HFFc6 (cell line): ENCODE data around the gene WDR20. TPM values are rescaled to one million over a fixed set of nuclear protein-coding genes. Genes with fewer than 3 reads are reported as not detected.
"Not testable (repeated sequence)": the region's sequence is repeated elsewhere in the genome, so short reads cannot be mapped to it uniquely, and the experiment has no call there.

Source experiments
- DNase-seq: peaks from one replicate; pipeline ENCODE4 v3.0.0-alpha.2; 2018
- H3K27ac Mint-ChIP-seq: 2 replicates; pipeline ENCODE4 v1.8.0; 2020; ENCODE audit warnings: mild to moderate bottlenecking, mixed read lengths
- H3K27me3 Mint-ChIP-seq: 2 replicates; pipeline ENCODE4 v1.8.0; 2021; ENCODE audit warnings: mild to moderate bottlenecking, moderate library complexity, mixed read lengths; ENCODE audit not compliant: insufficient read depth
- H3K36me3 Mint-ChIP-seq: 2 replicates; pipeline ENCODE4 v1.8.0; 2021; ENCODE audit warnings: low read depth, mixed read lengths
- H3K4me1 Mint-ChIP-seq: 2 replicates; pipeline ENCODE4 v1.8.0; 2020; ENCODE audit warnings: low read depth, mixed read lengths
- H3K4me3 Mint-ChIP-seq: 2 replicates; pipeline ENCODE4 v1.8.0; 2020; ENCODE audit warnings: mild to moderate bottlenecking, moderate library complexity, mixed read lengths
- H3K9me3 Mint-ChIP-seq: 2 replicates; pipeline ENCODE4 v1.8.0; 2020; ENCODE audit warnings: mild to moderate bottlenecking, mixed read lengths
- total RNA-seq, 6 experiments: library from RNA; stranded (reverse); fragmentation: NEBNext Ultra II Directional; extraction: Animal tissue kit (Norgen Biotek cat#: 25700); gene quantifications; 2 replicates in 1 of 6; 3 replicates in 5 of 6; pipeline ENCODE4 v1.2.3, GENCODE V29; 2021
- TF ChIP-seq, protein P1 (sequence below): fragments of 200-600 bp; sonication (generic); IDR thresholded peaks from 2 replicates; pipeline ENCODE4 v1.5.0; 2021; ENCODE audit warnings: antibody characterized with exemption, mild to moderate bottlenecking

The WDR20 gene
- total RNA-seq, 6 experiments from 2014 or later: 24.4 to 28.7 (median 27.7) TPM

DNA sequence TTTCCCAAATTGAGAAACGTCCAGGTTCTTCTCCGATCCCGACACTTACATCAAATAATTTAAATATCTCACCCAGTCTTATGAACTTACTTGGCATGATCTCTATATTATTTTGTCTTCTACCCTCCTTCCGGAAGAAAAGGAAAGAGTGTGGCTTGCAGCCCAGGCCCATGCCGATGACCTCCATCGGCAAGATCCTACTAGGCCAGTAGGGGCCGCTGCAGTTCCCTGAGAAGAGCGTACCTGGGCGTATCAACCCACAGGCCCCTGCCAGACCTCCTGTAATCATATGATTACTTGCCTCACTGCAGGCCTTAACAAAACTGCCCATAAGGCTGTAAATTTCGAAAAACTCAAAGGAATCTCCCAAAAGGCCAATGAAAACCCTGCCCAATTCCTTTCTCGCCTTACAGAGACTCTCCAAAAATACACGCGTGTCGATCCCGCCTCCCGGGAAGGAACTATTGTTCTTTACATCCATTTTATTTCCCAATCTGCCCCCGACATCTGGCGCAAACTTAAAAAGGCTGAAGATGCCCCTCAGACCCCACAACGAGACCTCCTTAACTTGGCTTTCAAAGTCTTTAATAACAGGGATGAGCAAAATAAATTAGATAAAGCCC, 95.7 kb downstream of the WDR20 start:
- DNase-seq: peak; percentile 39
- Mint-ChIP-seq H3K27ac (no peak overlapping the region), H3K4me1 (peaks cover under 1% of the 10 kb centered on the region; the same call in 1 of the 2 replicates), H3K4me3 (no peak overlapping the region), H3K36me3 (peaks cover 6% of the 10 kb centered on the region; the same call in 1 of the 2 replicates), H3K27me3 (no peaks in the 10 kb centered on the region; the same call in 1 of the 2 replicates), H3K9me3 (no peaks in the 10 kb centered on the region)
- TF ChIP-seq, protein P1, sequence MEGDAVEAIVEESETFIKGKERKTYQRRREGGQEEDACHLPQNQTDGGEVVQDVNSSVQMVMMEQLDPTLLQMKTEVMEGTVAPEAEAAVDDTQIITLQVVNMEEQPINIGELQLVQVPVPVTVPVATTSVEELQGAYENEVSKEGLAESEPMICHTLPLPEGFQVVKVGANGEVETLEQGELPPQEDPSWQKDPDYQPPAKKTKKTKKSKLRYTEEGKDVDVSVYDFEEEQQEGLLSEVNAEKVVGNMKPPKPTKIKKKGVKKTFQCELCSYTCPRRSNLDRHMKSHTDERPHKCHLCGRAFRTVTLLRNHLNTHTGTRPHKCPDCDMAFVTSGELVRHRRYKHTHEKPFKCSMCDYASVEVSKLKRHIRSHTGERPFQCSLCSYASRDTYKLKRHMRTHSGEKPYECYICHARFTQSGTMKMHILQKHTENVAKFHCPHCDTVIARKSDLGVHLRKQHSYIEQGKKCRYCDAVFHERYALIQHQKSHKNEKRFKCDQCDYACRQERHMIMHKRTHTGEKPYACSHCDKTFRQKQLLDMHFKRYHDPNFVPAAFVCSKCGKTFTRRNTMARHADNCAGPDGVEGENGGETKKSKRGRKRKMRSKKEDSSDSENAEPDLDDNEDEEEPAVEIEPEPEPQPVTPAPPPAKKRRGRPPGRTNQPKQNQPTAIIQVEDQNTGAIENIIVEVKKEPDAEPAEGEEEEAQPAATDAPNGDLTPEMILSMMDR: peak; percentile 89

DNA sequence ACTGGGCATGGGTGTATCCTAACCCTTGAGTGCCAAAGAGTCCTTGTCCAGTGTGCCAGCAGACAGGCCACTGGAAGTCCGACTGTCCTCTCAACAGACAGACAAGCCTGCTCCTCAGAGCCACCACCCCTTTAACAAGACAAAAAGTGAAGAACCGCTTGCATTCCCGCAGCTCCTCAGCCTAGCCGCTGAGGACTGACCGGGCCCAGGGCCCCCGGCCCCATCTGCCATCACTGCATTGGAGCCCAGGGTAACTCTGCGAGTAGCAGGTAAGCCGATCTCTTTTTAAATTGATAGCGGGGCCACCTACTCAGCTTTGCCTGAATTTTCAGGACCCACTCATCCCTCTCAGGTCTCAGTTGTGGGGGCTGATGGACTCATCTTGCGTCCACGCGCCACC, 96.3 kb downstream of the WDR20 start:
- no peaks in the 10 kb centered on the region; the same call in 1 of the 2 replicates for H3K36me3 Mint-ChIP-seq
- DNase-seq: no peak
- no peak overlapping the region for H3K27ac Mint-ChIP-seq
- no peaks in the 10 kb centered on the region; the same call in 1 of the 2 replicates for H3K27me3 Mint-ChIP-seq
- H3K9me3 Mint-ChIP-seq: no peaks in the 10 kb centered on the region
- TF ChIP-seq, protein P1: no peak
- H3K4me3 Mint-ChIP-seq: no peak overlapping the region
- H3K4me1 Mint-ChIP-seq: peaks cover 7% of the 10 kb centered on the region; the same call in 1 of the 2 replicates

DNA sequence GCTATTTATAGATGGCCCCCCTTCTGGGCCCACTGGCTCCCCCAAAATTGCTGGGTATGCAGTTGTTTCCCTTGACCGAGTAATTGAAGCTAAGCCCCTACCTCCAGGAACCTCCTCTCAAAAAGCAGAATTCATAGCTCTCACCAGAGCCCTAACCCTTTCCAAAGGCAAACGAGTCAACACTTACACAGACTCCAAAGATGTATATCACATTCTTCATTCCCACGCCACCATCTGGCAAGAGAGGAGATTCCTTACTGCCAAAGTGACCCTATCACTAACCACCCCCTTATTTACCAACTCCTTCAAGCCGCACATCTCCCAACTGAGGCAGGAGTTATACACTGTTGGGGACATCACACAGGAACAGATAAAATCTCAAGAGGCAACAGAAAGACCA, 98.4 kb downstream of the WDR20 start:
- DNase-seq: no peak
- no peaks in the 10 kb centered on the region; the same call in 1 of the 2 replicates for H3K36me3 Mint-ChIP-seq
- peaks cover 7% of the 10 kb centered on the region; the same call in 1 of the 2 replicates for H3K4me1 Mint-ChIP-seq
- no peak overlapping the region for H3K4me3 Mint-ChIP-seq
- no peaks in the 10 kb centered on the region for H3K9me3 Mint-ChIP-seq
- TF ChIP-seq, protein P1: no peak
- no peaks in the 10 kb centered on the region; the same call in 1 of the 2 replicates for H3K27me3 Mint-ChIP-seq
- H3K27ac Mint-ChIP-seq: no peak overlapping the region

DNA sequence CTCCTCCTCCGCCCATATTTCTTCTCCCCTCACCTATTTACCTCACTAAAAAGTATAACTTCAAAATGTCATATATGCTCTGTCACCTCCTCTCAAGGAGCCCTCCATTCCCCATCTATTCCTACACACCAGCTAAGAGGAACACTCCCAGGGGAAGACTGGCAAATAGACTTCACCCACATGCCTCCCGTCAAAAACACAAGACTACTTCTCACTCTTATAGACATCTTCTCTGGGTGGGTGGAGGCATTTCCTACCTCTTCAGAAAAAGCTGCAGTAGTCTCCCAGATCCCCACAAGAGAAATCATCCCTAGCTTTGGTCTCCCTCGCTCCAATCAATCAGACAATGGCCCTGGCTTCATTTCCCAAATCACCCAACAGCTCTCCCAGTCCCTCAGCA, 99.1 kb downstream of the WDR20 start:
- Mint-ChIP-seq H3K4me1 (peaks cover 7% of the 10 kb centered on the region; the same call in 1 of the 2 replicates), H3K27me3 (no peaks in the 10 kb centered on the region; the same call in 1 of the 2 replicates), H3K27ac (no peak overlapping the region), H3K36me3 (no peaks in the 10 kb centered on the region; the same call in 1 of the 2 replicates), H3K4me3 (no peak overlapping the region), H3K9me3 (no peaks in the 10 kb centered on the region)
- TF ChIP-seq, protein P1: no peak
- DNase-seq: no peak

DNA sequence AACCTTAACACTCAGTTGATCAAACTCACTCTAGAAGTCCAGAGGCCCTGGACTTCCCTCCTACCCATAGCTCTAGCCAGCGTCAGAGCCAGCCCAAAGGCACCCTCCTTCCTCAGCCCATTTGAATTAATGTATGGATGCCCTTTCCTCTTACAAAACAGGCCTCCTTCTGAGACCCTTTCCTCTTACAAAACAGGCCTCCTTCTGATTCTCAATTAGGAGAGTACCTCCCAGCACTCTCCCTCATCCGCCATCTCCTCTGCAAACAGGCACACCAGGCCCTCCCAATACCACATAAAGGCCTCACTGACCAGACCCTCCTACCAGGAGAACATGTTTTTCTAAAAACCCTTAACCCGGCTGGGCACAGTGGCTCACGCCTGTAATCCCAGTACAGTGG, 99.5 kb downstream of the WDR20 start:
- no peak overlapping the region for H3K27ac Mint-ChIP-seq
- no peak overlapping the region for H3K4me3 Mint-ChIP-seq
- H3K27me3 Mint-ChIP-seq: no peaks in the 10 kb centered on the region; the same call in 1 of the 2 replicates
- H3K9me3 Mint-ChIP-seq: no peaks in the 10 kb centered on the region
- TF ChIP-seq, protein P1: no peak
- no peak for DNase-seq
- H3K4me1 Mint-ChIP-seq: peaks cover 7% of the 10 kb centered on the region; the same call in 1 of the 2 replicates
- H3K36me3 Mint-ChIP-seq: no peaks in the 10 kb centered on the region; the same call in 1 of the 2 replicates

DNA sequence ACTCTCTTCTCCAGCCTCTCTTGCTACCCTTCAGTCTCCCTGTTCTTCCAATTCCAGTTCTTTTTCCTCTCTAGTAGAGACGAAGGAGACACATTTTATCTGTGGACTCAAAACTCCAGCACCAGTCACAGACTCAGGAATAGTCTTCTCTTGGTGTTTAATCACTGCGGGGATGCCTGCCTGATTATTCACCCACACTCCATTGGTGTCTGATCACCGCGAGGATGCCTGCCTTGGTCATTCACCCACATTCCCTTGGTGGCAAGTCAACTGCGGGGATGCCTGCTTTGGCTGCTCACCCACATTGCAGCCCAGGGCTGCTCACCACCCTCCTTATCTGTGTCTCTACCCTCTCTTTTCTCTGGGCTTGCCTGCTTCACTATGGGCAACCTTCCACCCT, 100.8 kb downstream of the WDR20 start:
- H3K4me1 Mint-ChIP-seq, H3K27me3 Mint-ChIP-seq, H3K36me3 Mint-ChIP-seq, H3K9me3 Mint-ChIP-seq, H3K27ac Mint-ChIP-seq, H3K4me3 Mint-ChIP-seq, DNase-seq: not testable (repeated sequence)
